ENCODE results near the gene TRIM33. TPM values are rescaled to one million over a fixed set of nuclear protein-coding genes. Genes with fewer than 3 reads are reported as not detected.

The TRIM33 gene
- total RNA-seq, 1 donor from 2014 or later = 37.3 TPM

GRCh38 chr1:114540821-114541220 is 29.8 kb upstream of the TRIM33 start:
- no peaks in the 10 kb centered on the region for H3K27me3 ChIP-seq
- no peak for DNase-seq

GRCh38 chr1:114540272-114540671 is 29.3 kb upstream of the TRIM33 start:
- ATAC-seq (no peak), DNase-seq (no peak)
- Histone ChIP-seq H3K27ac (no peak overlapping the region), H3K9me3 (no peaks in the 10 kb centered on the region), H3K4me3 (no peak overlapping the region), H3K36me3 (no peaks in the 10 kb centered on the region), H3K27me3 (no peaks in the 10 kb centered on the region), H3K4me1 (no peaks in the 10 kb centered on the region)
- TF ChIP-seq CTCF (IDR thresholded peaks at IDR 0.05) = no peak
- intact Hi-C loops (cut with DNase I) = no loop called here

More at GRCh38 chr1:114540821-114541220, 29.8 kb upstream of the TRIM33 start:
- ATAC-seq = no peak
- no peak for TF ChIP-seq CTCF (IDR thresholded peaks at IDR 0.05)
- intact Hi-C loops (cut with DNase I) = no loop called here
- Histone ChIP-seq H3K36me3 (no peaks in the 10 kb centered on the region), H3K4me1 (no peaks in the 10 kb centered on the region), H3K4me3 (no peak overlapping the region), H3K27ac (no peak overlapping the region), H3K9me3 (no peaks in the 10 kb centered on the region)

GRCh38 chr1:114536043-114536442 is 25.0 kb upstream of the TRIM33 start:
- ATAC-seq (no peak), DNase-seq (no peak)
- no peaks in the 10 kb centered on the region for H3K4me1 ChIP-seq
- no peaks in the 10 kb centered on the region for H3K9me3 ChIP-seq
- no peak overlapping the region for H3K4me3 ChIP-seq
- no peaks in the 10 kb centered on the region for H3K27me3 ChIP-seq
- H3K27ac ChIP-seq = no peak overlapping the region
- H3K36me3 ChIP-seq = no peaks in the 10 kb centered on the region
- intact Hi-C loops (cut with DNase I) = no loop called here
- TF ChIP-seq CTCF (IDR thresholded peaks at IDR 0.05) = no peak

- DNase-seq (no peak), ATAC-seq (no peak)
- Histone ChIP-seq H3K27ac (no peak overlapping the region), H3K36me3 (no peaks in the 10 kb centered on the region), H3K4me1 (no peaks in the 10 kb centered on the region), H3K27me3 (no peaks in the 10 kb centered on the region), H3K4me3 (no peak overlapping the region), H3K9me3 (no peaks in the 10 kb centered on the region)
- intact Hi-C loops (cut with DNase I) = no loop called here
- TF ChIP-seq CTCF (IDR thresholded peaks at IDR 0.05) = no peak
Measured at GRCh38 chr1:114535401-114535800, 24.4 kb upstream of the TRIM33 start.

- ATAC-seq = no peak
- Histone ChIP-seq H3K27ac (no peak overlapping the region), H3K4me3 (no peak overlapping the region), H3K4me1 (no peaks in the 10 kb centered on the region), H3K36me3 (no peaks in the 10 kb centered on the region), H3K27me3 (no peaks in the 10 kb centered on the region), H3K9me3 (no peaks in the 10 kb centered on the region)
- intact Hi-C loops (cut with DNase I) = no loop called here
- no peak for DNase-seq
- no peak for TF ChIP-seq CTCF (IDR thresholded peaks at IDR 0.05)
Measured at GRCh38 chr1:114531094-114531493, 20.1 kb upstream of the TRIM33 start.

GRCh38 chr1:114530224-114530623 is 19.2 kb upstream of the TRIM33 start:
- H3K4me1 ChIP-seq = no peaks in the 10 kb centered on the region
- ATAC-seq (no peak), DNase-seq (no peak)
- no peaks in the 10 kb centered on the region for H3K36me3 ChIP-seq
- no peak for TF ChIP-seq CTCF (IDR thresholded peaks at IDR 0.05)
- no peaks in the 10 kb centered on the region for H3K27me3 ChIP-seq
- H3K27ac ChIP-seq = no peak overlapping the region
- no peak overlapping the region for H3K4me3 ChIP-seq
- intact Hi-C loops (cut with DNase I) = no loop called here
- H3K9me3 ChIP-seq = no peaks in the 10 kb centered on the region

Measured in upper lobe of right lung (tissue), 1 donor.